GM12878 (cell line): ENCODE data around the gene RFLNA. TPM values are rescaled to one million over a fixed set of nuclear protein-coding genes. Genes with fewer than 3 reads are reported as not detected.

Experiments used
- ATAC-seq: fragments of 200-7000 bp; cut with Tn5 transposase; 3 replicates; pipeline ENCODE4 v1.9.1; 2020; ENCODE audit warnings: mild to moderate bottlenecking, moderate library complexity
- BruUV-seq: library from RNA; stranded (reverse); fragments of 400-500 nt; replicated peaks from 2 replicates; lab custom pipeline; 2021; lab: Mats Ljungman, UMichigan
- CTCF ChIA-PET: fragments of 300-600 bp; sonication (Branson Sonifier 250); formaldehyde crosslinking; extraction: SDS; loops from one replicate; lab custom pipeline; 2021; ENCODE audit warnings: inconsistent platforms; lab: Yijun Ruan, JAX
- POLR2A ChIA-PET: fragments of 350-600 bp; formaldehyde crosslinking; extraction: SDS; loops from one replicate; lab custom pipeline; 2021; ENCODE audit warnings: inconsistent platforms; lab: Charles Lee
- RAD21 ChIA-PET: fragments of 300-600 bp; sonication (Branson Sonifier 250); formaldehyde crosslinking; loops from one replicate; lab custom pipeline; 2023; ENCODE audit warnings: antibody characterized with exemption; ENCODE audit not compliant: unreplicated experiment; lab: Charles Lee
- SMC1A ChIA-PET: fragments of 300-600 bp; sonication (Branson Sonifier 250); formaldehyde crosslinking; loops from one replicate; lab custom pipeline; 2023; ENCODE audit not compliant: unreplicated experiment, uncharacterized antibody; lab: Charles Lee
- DNase-seq: peaks from one replicate; pipeline ENCODE4 v3.0.0-alpha.2; 2011; ENCODE audit warnings: low read depth, low spot score
- FAIRE-seq: peaks from 3 replicates; lab custom pipeline; 2011; peaks lifted over from hg19 to GRCh38; lab: Jason Lieb, UNC
- H2AFZ ChIP-seq: 2 replicates; pipeline ENCODE4 v1.6.0; 2011; ENCODE audit warnings: low read depth, low read length, control low read depth; ENCODE audit not compliant: control insufficient read depth
- H3K27ac ChIP-seq: 2 replicates; pipeline ENCODE4 v1.5.1; 2011; ENCODE audit warnings: control low read depth; ENCODE audit not compliant: control insufficient read depth, insufficient read depth
- H3K27me3 ChIP-seq, 2 experiments: replicated peaks in 1 of 2; 2 replicates each; pipeline versions ENCODE4 v1.6.0 to v1.6.1; 2011; ENCODE audit warnings: low read length in 1 of 2; ENCODE audit not compliant: control insufficient read depth in 2 of 2, insufficient read depth in 2 of 2
- H3K36me3 ChIP-seq, 2 experiments: 2 replicates each; pipeline ENCODE4 v1.5.1; 2011; ENCODE audit warnings: low read length in 1 of 2; ENCODE audit not compliant: control insufficient read depth in 2 of 2, insufficient read depth in 2 of 2
- H3K4me1 ChIP-seq: 2 replicates; pipeline ENCODE4 v1.6.1; 2011; ENCODE audit warnings: mild to moderate bottlenecking, low read length, moderate library complexity, mixed read lengths; ENCODE audit not compliant: control insufficient read depth, insufficient read depth
- H3K4me2 ChIP-seq: 2 replicates; pipeline ENCODE4 v1.6.0; 2011; ENCODE audit warnings: control low read depth; ENCODE audit not compliant: control insufficient read depth, insufficient read depth
- H3K4me3 ChIP-seq: fragments of 200-600 bp; sonication (generic); 2 replicates; pipeline ENCODE4 v1.5.1; 2016
- H3K79me2 ChIP-seq: 2 replicates; pipeline ENCODE4 v1.6.0; 2011; ENCODE audit warnings: low read length; ENCODE audit not compliant: control insufficient read depth, insufficient read depth
- H3K9ac ChIP-seq: 2 replicates; pipeline ENCODE4 v1.8.0; 2011; ENCODE audit warnings: low read length, control low read depth, mixed read lengths; ENCODE audit not compliant: control insufficient read depth, insufficient read depth
- H3K9me3 ChIP-seq: replicated peaks from 3 replicates; pipeline ENCODE4 v1.5.1; 2011; ENCODE audit warnings: mild to moderate bottlenecking, low read length; ENCODE audit not compliant: control insufficient read depth, insufficient read depth
- H4K20me1 ChIP-seq: 2 replicates; pipeline ENCODE4 v1.6.0; 2011; ENCODE audit not compliant: control insufficient read depth, insufficient read depth
- BHLHE40 ChIP-seq, 2 experiments: fragments of 450-650 bp in 1 of 2; IDR thresholded peaks; 2 replicates each; pipeline ENCODE4 v1.6.1; 2011 to 2017; ENCODE audit warnings: low read depth in 2 of 2, borderline replicate concordance in 1 of 2, improper control_type of control experiment in 1 of 2, low read length in 1 of 2, mild to moderate bottlenecking in 1 of 2
- BRCA1 ChIP-seq: IDR thresholded peaks from 2 replicates; pipeline ENCODE4 v1.6.1; 2011; ENCODE audit warnings: low read depth, low read length, improper control_type of control experiment
- EED ChIP-seq: sonication (generic); IDR thresholded peaks from 2 replicates; pipeline ENCODE4 v1.6.1; 2016; ENCODE audit warnings: antibody characterized with exemption, low read depth
- FOS ChIP-seq: IDR thresholded peaks from 3 replicates; pipeline ENCODE4 v1.6.1; 2011; ENCODE audit warnings: borderline replicate concordance; ENCODE audit not compliant: insufficient read length; ENCODE audit errors: extremely low read depth
- HSF1 ChIP-seq: fragments of 150-350 bp; IDR thresholded peaks from 2 replicates; pipeline ENCODE4 v1.6.1; 2014; ENCODE audit warnings: mild to moderate bottlenecking, low read depth, low read length
- IKZF1 ChIP-seq: fragments of 450-650 bp; conservative IDR thresholded peaks from 2 replicates; pipeline ENCODE4 v1.6.1; 2017; ENCODE audit warnings: antibody characterized with exemption, mild to moderate bottlenecking
- MEF2A ChIP-seq: IDR thresholded peaks from 2 replicates; pipeline ENCODE4 v1.6.1; 2011; ENCODE audit warnings: low read depth, mild to moderate bottlenecking, low read length, moderate library complexity; ENCODE audit not compliant: insufficient read depth
- MEF2B ChIP-seq: fragments of 450-650 bp; IDR thresholded peaks from 2 replicates; pipeline ENCODE4 v1.6.1; 2018; ENCODE audit warnings: mild to moderate bottlenecking, moderate library complexity; ENCODE audit not compliant: partially characterized antibody, poor library complexity, severe bottlenecking
- MTA2 ChIP-seq: fragments of 450-650 bp; IDR thresholded peaks from 2 replicates; pipeline ENCODE4 v1.6.1; 2016; ENCODE audit warnings: low read depth, mild to moderate bottlenecking, moderate library complexity
- MYC ChIP-seq: IDR thresholded peaks from 2 replicates; pipeline ENCODE4 v1.6.1; 2011; ENCODE audit warnings: mild to moderate bottlenecking, low read length, moderate library complexity, inconsistent platforms; ENCODE audit not compliant: insufficient read depth, insufficient replicate concordance, insufficient read length, severe bottlenecking
- NFYB ChIP-seq: IDR thresholded peaks from 2 replicates; pipeline ENCODE4 v1.6.1; 2011; ENCODE audit warnings: low read depth, mild to moderate bottlenecking, low read length, improper control_type of control experiment, moderate library complexity; ENCODE audit not compliant: insufficient read depth
- POLR2AphosphoS2 ChIP-seq: IDR thresholded peaks from 2 replicates; pipeline ENCODE4 v1.6.1; 2011; ENCODE audit warnings: low read depth, mild to moderate bottlenecking, low read length, improper control_type of control experiment, moderate library complexity
- POLR2AphosphoS5 ChIP-seq: IDR thresholded peaks from 2 replicates; pipeline ENCODE4 v1.6.1; 2011; ENCODE audit warnings: mild to moderate bottlenecking, low read length, inconsistent platforms
- ZBTB4 ChIP-seq: fragments of 450-650 bp; formaldehyde crosslinking; IDR thresholded peaks from 2 replicates; pipeline ENCODE4 v1.4.0; 2022; ENCODE audit warnings: mild to moderate bottlenecking, moderate library complexity
- ZNF217 ChIP-seq: fragments of 450-650 bp; IDR thresholded peaks from 2 replicates; pipeline ENCODE4 v1.6.1; 2017; ENCODE audit warnings: antibody characterized with exemption, mild to moderate bottlenecking
- WGBS: methylation state at CpG from one replicate; pipeline ENCODE4 v1.1.6; 2016; ENCODE audit warnings: low lambda C conversion rate; ENCODE audit not compliant: insufficient replicate concordance, insufficient coverage; ENCODE audit errors: missing lambda C conversion rate; 5-methylcytosine and 5-hydroxymethylcytosine counted together
- in situ Hi-C: fragments of 300-500 bp; cut with MboI; formaldehyde crosslinking; loops from 9 replicates; pipeline ENCODE4 v1.14.3; 2018; ENCODE audit warnings: mixed read lengths
- intact Hi-C: fragments of 100-400 bp; cut with micrococcal nuclease; formaldehyde crosslinking; loops from one replicate; pipeline ENCODE4 v1.14.2; 2022; ENCODE audit not compliant: unreplicated experiment
- polyA plus RNA-seq, 11 experiments: library from polyadenylated mRNA; depleted of rRNA in 4 of 11; unstranded in 6 of 11; stranded (reverse) in 5 of 11; fragments of >200 nt; fragmentation: Nextera tagmentation in 4 of 11; fragmentation: Illumina TruSeq in 1 of 11; extraction: Ambion mirVana in 4 of 11; extraction: Trizol in 1 of 11; gene quantifications; 1 replicate in 1 of 11; 2 replicates in 10 of 11; pipeline versions ENCODE4 v1.2.1 to v1.2.3, GENCODE V29; 2011 to 2016; ENCODE audit warnings: inconsistent platforms in 2 of 11, missing spikeins in 2 of 11, low read depth in 1 of 11
- total RNA-seq, 4 experiments: library from RNA; depleted of rRNA in 3 of 4; stranded (reverse); fragments of >200 nt in 3 of 4; fragmentation: Illumina TruSeq in 1 of 4; extraction: Trizol in 1 of 4; gene quantifications; 2 replicates each; pipeline versions ENCODE4 v1.2.1 to v1.2.3, GENCODE V29; 2013 to 2021

Gene RFLNA
- total and polyA plus RNA-seq, 10 of the 15 experiments (the other 5 are each of a cell fraction or from before 2014, with no cell fraction given): 0.08 TPM; not detected in 9

GRCh38 chr12:124306686-124307555 lies 12.0 kb downstream of the RFLNA start:
- Histone ChIP-seq H3K4me3 (no peak overlapping the region), H3K4me1 (no peaks in the 10 kb centered on the region), H3K27ac (no peak overlapping the region), H2AFZ (no peak overlapping the region), H3K9ac (no peak overlapping the region), H3K9me3 (no peaks in the 10 kb centered on the region), H4K20me1 (no peaks in the 10 kb centered on the region), H3K4me2 (no peak overlapping the region), H3K36me3 (no peaks in the 10 kb centered on the region)
- SMC1A ChIA-PET: interaction anchor here (0.7 kb wide), 1 partner anchor 19 kb away, joined by 3 read pairs; no protein-coding TSS in a partner anchor
- FAIRE-seq (no peak), DNase-seq (no peak), ATAC-seq (no peak)
- no TSS peak for BruUV-seq
- intact Hi-C loops (no loop called here), in situ Hi-C loops (no loop called here)
- no peak for TF ChIP-seq NFYB
- TF ChIP-seq MYC: no peak
- no peak for TF ChIP-seq MTA2
- no peak for TF ChIP-seq FOS
- no peak for TF ChIP-seq EED
- no peak for TF ChIP-seq MEF2B
- TF ChIP-seq BHLHE40 (IDR thresholded peaks at IDR 0.05; ENCODE audit: borderline replicate concordance in 1 of 2, low read depth in 2 of 2, low read length in 1 of 2): no peak
- TF ChIP-seq ZBTB4: no peak
- no peak for TF ChIP-seq POLR2AphosphoS2
- no peak for TF ChIP-seq MEF2A
- no peak for TF ChIP-seq BRCA1
- TF ChIP-seq HSF1: no peak
- TF ChIP-seq ZNF217: no peak
- no peak for TF ChIP-seq IKZF1
- no peak for TF ChIP-seq POLR2AphosphoS5
- TF ChIP-seq, all 136 proteins: peak for 0
- ChIA-PET CTCF (no interaction called here), POLR2A (no interaction called here), RAD21 (no interaction called here)
- Histone ChIP-seq H3K79me2 (no peaks in the 10 kb centered on the region), H3K27me3 (no peaks in the 10 kb centered on the region; a peak in 1 of 4 replicates)
- 56% methylated on average over 28 of the region's 28 CpGs for WGBS
